HG03439 (cell line): ENCODE measurements around the gene SLC1A1.

Source experiments
- ATAC-seq: cut with Tn5 transposase; IDR thresholded peaks from one replicate; pipeline ENCODE4 v1.9.1; 2021; ENCODE audit warnings: mild to moderate bottlenecking, moderate library complexity; ENCODE audit not compliant: unreplicated experiment

SLC1A1 gene

GRCh38 chr9:4489919-4490704 lies at the start of gene SLC1A1:
Gene SLC1A1, plus strand, starts transcription at chr9:4490468. Its CDS starts 212 bp downstream, at chr9:4490680.
- peak; percentile 74 for ATAC-seq

- ATAC-seq = no peak
Measured at GRCh38 chr9:4442806-4443205, 47.5 kb upstream of the SLC1A1 start.

- no peak for ATAC-seq
Measured at GRCh38 chr9:4443439-4443838, 46.8 kb upstream of the SLC1A1 start.

- ATAC-seq = no peak
Measured at GRCh38 chr9:4461437-4461836, 28.8 kb upstream of the SLC1A1 start.

- no peak for ATAC-seq
Measured at GRCh38 chr9:4463824-4464223, 26.4 kb upstream of the SLC1A1 start.

- peak; percentile 95 for ATAC-seq
Measured at GRCh38 chr9:4464911-4465513, 25.3 kb upstream of the SLC1A1 start.

GRCh38 chr9:4465910-4466309 lies 24.4 kb upstream of the SLC1A1 start:
- ATAC-seq = no peak

- ATAC-seq = no peak
Measured at GRCh38 chr9:4475301-4475700, 15.0 kb upstream of the SLC1A1 start.

GRCh38 chr9:4486176-4486575 lies 4.1 kb upstream of the SLC1A1 start:
- ATAC-seq = no peak

- ATAC-seq = peak; percentile 5
Measured at GRCh38 chr9:4489562-4489918, 728 bp upstream of the SLC1A1 start.

GRCh38 chr9:4490705-4491625 lies 697 bp downstream of the SLC1A1 start:
- peak; percentile 18 for ATAC-seq

GRCh38 chr9:4491626-4491975 lies 1.3 kb downstream of the SLC1A1 start:
- ATAC-seq = no peak

- no peak for ATAC-seq
Measured at GRCh38 chr9:4494332-4494731, 4.1 kb downstream of the SLC1A1 start.

GRCh38 chr9:4494806-4495205 lies 4.5 kb downstream of the SLC1A1 start:
- ATAC-seq = no peak

GRCh38 chr9:4495537-4495936 lies 5.3 kb downstream of the SLC1A1 start:
- ATAC-seq = no peak

- ATAC-seq = no peak
Measured at GRCh38 chr9:4496497-4496896, 6.2 kb downstream of the SLC1A1 start.

GRCh38 chr9:4497395-4497794 lies 7.1 kb downstream of the SLC1A1 start:
- ATAC-seq = no peak

GRCh38 chr9:4497855-4498254 lies 7.6 kb downstream of the SLC1A1 start:
- ATAC-seq = no peak

- no peak for ATAC-seq
Measured at GRCh38 chr9:4499917-4500316, 9.6 kb downstream of the SLC1A1 start.

- ATAC-seq = no peak
Measured at GRCh38 chr9:4501147-4501507, 10.9 kb downstream of the SLC1A1 start.

- no peak for ATAC-seq
Measured at GRCh38 chr9:4502444-4502843, 12.2 kb downstream of the SLC1A1 start.

- ATAC-seq = no peak
Measured at GRCh38 chr9:4503103-4503502, 12.8 kb downstream of the SLC1A1 start.
